Measurements from ENCODE around the gene CBFB.

- no peak for TF ChIP-seq CTCF (conservative IDR thresholded peaks at IDR 0.05; ENCODE audit: low read depth, low read length)
- no peak for TF ChIP-seq EZH2phosphoT487 (IDR thresholded peaks at IDR 0.05; ENCODE audit: borderline replicate concordance, low read length)
Observed at GRCh38 chr16:67014634-67015312, 14.2 kb upstream of the CBFB start.

All from PC-3 (cell line).